ENCODE results near the gene SLC13A5.
A peak's percentile ranks its signal among the peaks of the same experiment; 100 is the strongest.
"Not testable (repeated sequence)": the region's sequence is repeated elsewhere in the genome, so short reads cannot be mapped to it uniquely, and the experiment has no call there.

Gene SLC13A5

GRCh38 chr17:6713130-6713917 lies at the start of gene SLC13A5:
Gene SLC13A5, minus strand, starts transcription at chr17:6713369. Its CDS starts 36 bp downstream, at chr17:6713333.
- no peak for DNase-seq

GRCh38 chr17:6761779-6762178 lies 48.6 kb upstream of the SLC13A5 start:
- no peak for DNase-seq

GRCh38 chr17:6757747-6758146 lies 44.6 kb upstream of the SLC13A5 start:
- no peak for DNase-seq

GRCh38 chr17:6756425-6757031 lies 43.4 kb upstream of the SLC13A5 start:
- peak; percentile 36 for DNase-seq

GRCh38 chr17:6755731-6756184 lies 42.6 kb upstream of the SLC13A5 start, which contains the start of gene XAF1:
Gene XAF1, plus strand, starts transcription at chr17:6756046. Its CDS starts 33 bp downstream, at chr17:6756079.
- peak; percentile 47 for DNase-seq

- DNase-seq, result no peak
Observed at GRCh38 chr17:6755281-6755680, 42.1 kb upstream of the SLC13A5 start.

- DNase-seq, result no peak
Observed at GRCh38 chr17:6753546-6753945, 40.4 kb upstream of the SLC13A5 start.

- DNase-seq, result no peak
Observed at GRCh38 chr17:6753006-6753445, 39.9 kb upstream of the SLC13A5 start.

- DNase-seq, result no peak
Observed at GRCh38 chr17:6752068-6752909, 39.1 kb upstream of the SLC13A5 start.

- DNase-seq, result no peak
Observed at GRCh38 chr17:6749519-6749918, 36.4 kb upstream of the SLC13A5 start.

GRCh38 chr17:6748617-6749016 lies 35.4 kb upstream of the SLC13A5 start:
- no peak for DNase-seq

- not testable (repeated sequence) for DNase-seq
Observed at GRCh38 chr17:6746665-6747064, 33.5 kb upstream of the SLC13A5 start.

GRCh38 chr17:6729531-6729930 lies 16.4 kb upstream of the SLC13A5 start:
- no peak for DNase-seq

- no peak for DNase-seq
Observed at GRCh38 chr17:6724009-6724408, 10.8 kb upstream of the SLC13A5 start.

- no peak for DNase-seq
Observed at GRCh38 chr17:6721744-6722143, 8.6 kb upstream of the SLC13A5 start.

- DNase-seq, result no peak
Observed at GRCh38 chr17:6716736-6717135, 3.6 kb upstream of the SLC13A5 start.

GRCh38 chr17:6714315-6714874 lies 1.2 kb upstream of the SLC13A5 start:
- no peak for DNase-seq

GRCh38 chr17:6713918-6714271 lies 726 bp upstream of the SLC13A5 start:
- DNase-seq, result no peak

- DNase-seq, result no peak
Observed at GRCh38 chr17:6712854-6713129, 377 bp downstream of the SLC13A5 start.

GRCh38 chr17:6712058-6712853 lies 913 bp downstream of the SLC13A5 start:
- no peak for DNase-seq

- DNase-seq, result no peak
Observed at GRCh38 chr17:6711681-6712057, 1.5 kb downstream of the SLC13A5 start.

GRCh38 chr17:6711081-6711674 lies 2.0 kb downstream of the SLC13A5 start:
- DNase-seq, result no peak

Data from activated CD4-positive, CD25-positive, alpha-beta regulatory T cell treated with anti-CD3 and anti-CD28 coated beads, Interleukin-2, amount 50 U/mL, for 72 hours (primary cell).